Measurements from ENCODE around the gene TNNT1. TPM values are rescaled to one million over a fixed set of nuclear protein-coding genes. Genes with fewer than 3 reads are reported as not detected.

The TNNT1 gene
- polyA plus RNA-seq, 1 donor: 10.2 TPM

DNA sequence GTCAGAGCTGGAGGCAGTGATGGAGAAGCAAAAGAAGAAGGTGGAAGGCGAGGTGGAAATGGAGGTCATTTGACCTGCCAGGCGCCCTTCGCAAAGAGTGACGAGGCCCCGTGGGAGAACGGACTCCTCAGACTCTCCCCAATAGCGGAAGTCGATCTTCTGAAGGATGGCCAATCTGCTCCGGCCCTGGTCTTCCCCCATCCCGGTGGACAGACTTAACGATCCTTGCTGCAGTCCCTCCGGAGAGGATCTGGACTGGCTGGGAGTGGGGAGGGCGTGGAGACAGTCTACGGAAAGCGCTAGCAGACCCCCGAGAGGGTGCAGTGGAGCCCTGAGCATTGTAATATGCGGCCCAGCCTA, 61.5 kb downstream of the TNNT1 start:
- Histone ChIP-seq H3K36me3 (ENCODE audit: control insufficient read depth, insufficient read depth, low read length) (peaks cover 17% of the 10 kb centered on the region), H3K27me3 (ENCODE audit: control insufficient read depth, insufficient read depth, low read length) (peaks cover 54% of the 10 kb centered on the region), H3K4me3 (ENCODE audit: low read length) (peak overlapping the region; percentile 25), H3K9me3 (ENCODE audit: control insufficient read depth, low read depth, low read length) (peaks cover 7% of the 10 kb centered on the region), H3K27ac (ENCODE audit: low read length) (no peak overlapping the region), H3K4me1 (ENCODE audit: control insufficient read depth, insufficient read depth, low read length) (peaks cover 9% of the 10 kb centered on the region)
- no peak for DNase-seq
- no CpG with 5 or more reads among the region's 17 CpGs for WGBS (ENCODE audit: insufficient coverage, low lambda C conversion rate)

DNA sequence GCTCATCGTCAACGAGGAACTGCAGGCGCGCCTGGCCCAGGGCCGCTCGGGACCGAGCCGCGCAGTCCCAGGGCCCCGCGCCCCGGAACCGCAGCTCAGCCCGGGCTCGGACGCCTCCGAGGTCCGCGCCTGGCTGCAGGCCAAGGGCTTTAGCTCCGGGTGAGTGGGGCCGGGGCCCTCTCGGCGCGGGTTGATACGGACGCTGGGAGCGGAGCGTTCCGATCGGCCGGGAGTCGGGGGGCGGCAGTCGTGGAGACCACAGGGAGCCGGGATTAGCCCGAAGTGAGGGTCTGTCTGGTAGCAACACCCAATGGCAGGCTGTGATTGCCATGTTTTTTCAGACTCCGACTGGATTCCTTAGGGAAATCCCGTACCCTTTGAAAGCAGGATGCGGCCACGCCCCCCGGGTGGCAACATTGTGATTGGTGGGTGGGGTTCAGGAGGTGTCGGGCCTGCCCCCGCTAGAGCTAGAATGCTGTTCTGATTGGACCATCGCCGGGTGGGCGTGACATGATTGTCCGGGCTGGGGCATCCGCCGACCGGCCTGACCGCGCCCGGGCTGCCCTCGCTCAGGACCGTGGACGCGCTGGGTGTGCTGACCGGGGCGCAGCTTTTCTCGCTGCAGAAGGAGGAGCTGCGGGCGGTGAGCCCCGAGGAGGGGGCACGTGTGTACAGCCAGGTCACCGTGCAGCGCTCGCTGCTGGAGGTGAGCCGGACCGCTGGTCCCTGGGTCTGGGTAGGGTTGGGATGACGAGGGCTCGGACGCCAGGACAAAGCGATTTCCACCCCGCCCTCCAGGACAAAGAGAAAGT, 62.1 kb downstream of the TNNT1 start:
- no peak overlapping the region for H3K27ac ChIP-seq (ENCODE audit: low read length)
- no CpG with 5 or more reads among the region's 74 CpGs for WGBS (ENCODE audit: insufficient coverage, low lambda C conversion rate)
- DNase-seq: peak; percentile 77 to 82
- peaks cover 14% of the 10 kb centered on the region for H3K36me3 ChIP-seq (ENCODE audit: control insufficient read depth, insufficient read depth, low read length)
- H3K9me3 ChIP-seq (ENCODE audit: control insufficient read depth, low read depth, low read length): peaks cover 12% of the 10 kb centered on the region
- peaks cover 9% of the 10 kb centered on the region for H3K4me1 ChIP-seq (ENCODE audit: control insufficient read depth, insufficient read depth, low read length)
- peak overlapping the region; percentile 25 for H3K4me3 ChIP-seq (ENCODE audit: low read length)
- peaks cover 60% of the 10 kb centered on the region for H3K27me3 ChIP-seq (ENCODE audit: control insufficient read depth, insufficient read depth, low read length)

DNA sequence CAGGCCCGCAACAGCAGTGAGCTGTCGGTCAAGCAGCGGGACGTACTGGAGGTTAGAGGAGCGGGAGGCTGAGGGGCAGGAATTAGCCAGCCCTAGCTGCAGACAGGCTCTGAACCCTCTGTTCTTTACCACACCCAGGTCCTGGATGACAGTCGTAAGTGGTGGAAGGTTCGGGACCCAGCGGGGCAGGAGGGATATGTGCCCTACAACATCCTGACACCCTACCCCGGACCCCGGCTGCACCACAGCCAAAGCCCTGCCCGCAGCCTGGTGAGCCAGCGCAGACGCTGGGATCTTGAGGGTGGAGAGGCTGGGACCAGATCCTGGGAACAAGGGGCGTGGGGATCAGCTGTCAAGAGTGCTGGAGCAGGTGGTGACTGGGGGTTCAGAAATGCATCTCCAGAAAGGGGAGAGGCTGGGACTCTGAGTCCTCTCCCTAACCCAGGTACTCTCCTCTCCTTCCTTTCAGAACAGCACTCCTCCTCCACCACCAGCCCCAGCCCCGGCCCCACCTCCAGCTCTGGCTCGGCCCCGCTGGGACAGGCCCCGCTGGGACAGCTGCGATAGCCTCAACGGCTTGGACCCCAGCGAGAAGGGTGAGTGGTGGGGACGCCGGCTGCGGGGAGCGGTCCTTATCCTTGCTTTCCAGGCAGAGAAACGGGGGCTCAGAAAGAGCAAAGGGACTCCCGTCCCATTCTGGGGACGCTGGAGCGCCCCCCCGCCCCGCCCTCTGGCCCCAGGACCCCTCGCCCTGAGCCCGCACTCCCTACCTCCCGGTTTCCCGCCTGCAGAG, 62.9 kb downstream of the TNNT1 start:
- peaks cover 20% of the 10 kb centered on the region for H3K9me3 ChIP-seq (ENCODE audit: control insufficient read depth, low read depth, low read length)
- peaks cover 15% of the 10 kb centered on the region for H3K4me1 ChIP-seq (ENCODE audit: control insufficient read depth, insufficient read depth, low read length)
- H3K36me3 ChIP-seq (ENCODE audit: control insufficient read depth, insufficient read depth, low read length): peaks cover 7% of the 10 kb centered on the region
- H3K27me3 ChIP-seq (ENCODE audit: control insufficient read depth, insufficient read depth, low read length): peaks cover 68% of the 10 kb centered on the region
- no CpG with 5 or more reads among the region's 35 CpGs for WGBS (ENCODE audit: insufficient coverage, low lambda C conversion rate)
- H3K27ac ChIP-seq (ENCODE audit: low read length): no peak overlapping the region
- DNase-seq: no peak
- H3K4me3 ChIP-seq (ENCODE audit: low read length): no peak overlapping the region

DNA sequence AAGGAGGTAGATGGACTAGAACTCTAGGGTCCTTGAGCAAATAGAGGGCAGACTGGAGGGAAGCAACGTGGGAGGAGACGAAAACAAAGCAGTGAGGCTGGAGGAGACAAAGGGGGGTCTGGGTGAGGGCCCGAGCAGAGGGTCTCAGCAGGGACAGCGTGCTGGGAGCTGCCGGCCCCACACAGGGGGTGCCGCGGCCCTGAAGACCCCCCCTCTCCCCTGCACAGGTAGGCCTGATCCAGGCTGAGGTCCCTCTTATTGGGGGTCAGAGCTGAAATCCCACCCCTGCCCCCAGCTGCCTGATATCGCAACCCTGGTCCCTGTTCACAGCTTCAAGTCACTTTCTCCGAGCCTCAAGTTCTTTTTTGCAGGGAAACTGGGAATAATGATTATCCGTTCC, 64.6 kb downstream of the TNNT1 start:
- H3K27me3 ChIP-seq (ENCODE audit: control insufficient read depth, insufficient read depth, low read length): peaks cover 85% of the 10 kb centered on the region
- H3K36me3 ChIP-seq (ENCODE audit: control insufficient read depth, insufficient read depth, low read length): no peaks in the 10 kb centered on the region
- no peak for DNase-seq
- peaks cover 20% of the 10 kb centered on the region for H3K9me3 ChIP-seq (ENCODE audit: control insufficient read depth, low read depth, low read length)
- 100% methylated on average over 1 of the region's 10 CpGs for WGBS (ENCODE audit: insufficient coverage, low lambda C conversion rate)
- H3K27ac ChIP-seq (ENCODE audit: low read length): no peak overlapping the region
- peaks cover 29% of the 10 kb centered on the region for H3K4me1 ChIP-seq (ENCODE audit: control insufficient read depth, insufficient read depth, low read length)
- H3K4me3 ChIP-seq (ENCODE audit: low read length): no peak overlapping the region

DNA sequence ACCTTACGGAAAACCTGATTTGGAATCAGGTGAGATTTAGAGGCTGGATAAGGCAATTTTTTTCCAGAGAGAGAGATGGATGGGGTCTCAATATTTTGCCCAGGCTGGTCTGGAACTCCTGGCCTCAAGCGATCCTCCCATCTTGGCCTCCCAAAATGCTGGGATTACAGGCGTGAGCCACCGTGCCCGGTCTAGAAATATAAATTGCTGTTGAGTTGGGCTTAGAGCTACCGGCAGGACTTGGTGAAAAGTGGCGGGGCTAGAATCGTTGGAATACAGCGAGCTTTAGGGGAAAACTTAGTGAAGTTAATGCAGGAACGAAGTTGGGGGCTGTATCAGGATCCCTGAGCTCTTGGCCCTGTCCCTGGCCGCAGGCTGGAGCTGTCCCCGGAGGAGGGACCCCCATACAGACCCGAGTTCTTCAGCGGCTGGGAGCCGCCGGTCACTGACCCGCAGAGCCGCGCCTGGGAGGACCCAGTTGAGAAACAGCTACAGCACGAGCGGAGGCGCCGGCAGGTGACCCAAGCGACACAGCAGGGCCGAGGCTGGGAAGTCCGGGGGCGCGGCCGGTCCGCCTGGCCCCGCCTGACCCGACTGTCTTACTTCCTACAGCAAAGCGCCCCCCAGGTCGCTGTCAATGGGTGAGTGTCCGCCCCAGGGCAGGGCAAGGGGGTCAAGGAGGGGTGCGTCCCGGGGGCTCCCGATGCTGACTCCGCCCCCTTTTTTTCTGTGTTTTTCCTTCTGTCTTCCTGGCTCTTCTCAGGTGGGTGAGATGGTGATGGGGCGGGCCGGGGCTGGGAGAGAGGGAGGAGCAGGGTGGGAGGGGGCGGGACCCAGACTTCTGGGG, 65.8 kb downstream of the TNNT1 start:
- peak in 1 of 2 donors; percentile 29 for DNase-seq
- Histone ChIP-seq H3K4me3 (ENCODE audit: low read length) (no peak overlapping the region), H3K36me3 (ENCODE audit: control insufficient read depth, insufficient read depth, low read length) (no peaks in the 10 kb centered on the region), H3K27ac (ENCODE audit: low read length) (no peak overlapping the region), H3K9me3 (ENCODE audit: control insufficient read depth, low read depth, low read length) (peaks cover 20% of the 10 kb centered on the region), H3K27me3 (ENCODE audit: control insufficient read depth, insufficient read depth, low read length) (peaks cover 88% of the 10 kb centered on the region), H3K4me1 (ENCODE audit: control insufficient read depth, insufficient read depth, low read length) (peaks cover 29% of the 10 kb centered on the region)
- WGBS (ENCODE audit: insufficient coverage, low lambda C conversion rate): no CpG with 5 or more reads among the region's 42 CpGs

Other genes with a start within 250 kb of the TNNT1 start
- 1.1 TPM for gene NCR1, start 243.1 kb downstream of the TNNT1 start, polyA plus RNA-seq
- gene NLRP7, start 201.7 kb downstream of the TNNT1 start, polyA plus RNA-seq: not detected
- gene NLRP2, start 182.8 kb downstream of the TNNT1 start, polyA plus RNA-seq: 12.6 TPM
- gene GP6, start 110.9 kb downstream of the TNNT1 start, polyA plus RNA-seq: 0.13 TPM
- 19.9 TPM for gene RDH13, start 86.1 kb downstream of the TNNT1 start, polyA plus RNA-seq
- 20.9 TPM for gene EPS8L1, start 73.3 kb downstream of the TNNT1 start, polyA plus RNA-seq
- 94.4 TPM for gene PPP1R12C, start 31.6 kb downstream of the TNNT1 start, polyA plus RNA-seq
- gene TNNI3, start 8.5 kb upstream of the TNNT1 start, polyA plus RNA-seq: 0.88 TPM
- 0.99 TPM for gene DNAAF3, start 17.4 kb upstream of the TNNT1 start, polyA plus RNA-seq
- gene SYT5, start 31.1 kb upstream of the TNNT1 start, polyA plus RNA-seq: 9.1 TPM
- gene PTPRH, start 60.3 kb upstream of the TNNT1 start, polyA plus RNA-seq: 28.1 TPM
- 69.0 TPM for gene TMEM86B, start 79.6 kb upstream of the TNNT1 start, polyA plus RNA-seq
- 65.1 TPM for gene PPP6R1, start 109.8 kb upstream of the TNNT1 start, polyA plus RNA-seq
- 29.4 TPM for gene HSPBP1, start 130.9 kb upstream of the TNNT1 start, polyA plus RNA-seq
- gene BRSK1, start 134.8 kb upstream of the TNNT1 start, polyA plus RNA-seq: 9.7 TPM
- 71.4 TPM for gene TMEM150B, start 176.1 kb upstream of the TNNT1 start, polyA plus RNA-seq
- gene KMT5C, start 190.7 kb upstream of the TNNT1 start, polyA plus RNA-seq: 21.5 TPM
- gene COX6B2, start 205.5 kb upstream of the TNNT1 start, polyA plus RNA-seq: 1.3 TPM
- 0.03 TPM for gene GARIN5B, start 214.1 kb upstream of the TNNT1 start, polyA plus RNA-seq
- gene IL11, start 221.3 kb upstream of the TNNT1 start, polyA plus RNA-seq: 0.66 TPM
- 0.93 TPM for gene TMEM190, start 227.6 kb upstream of the TNNT1 start, polyA plus RNA-seq
- gene TMEM238, start 235.1 kb upstream of the TNNT1 start, polyA plus RNA-seq: 8.7 TPM
- gene RPL28, start 236.7 kb upstream of the TNNT1 start, polyA plus RNA-seq: 2,127 TPM

All from large intestine (tissue), 3 donors.